Measurements from ENCODE around the gene MORN5.

DNA sequence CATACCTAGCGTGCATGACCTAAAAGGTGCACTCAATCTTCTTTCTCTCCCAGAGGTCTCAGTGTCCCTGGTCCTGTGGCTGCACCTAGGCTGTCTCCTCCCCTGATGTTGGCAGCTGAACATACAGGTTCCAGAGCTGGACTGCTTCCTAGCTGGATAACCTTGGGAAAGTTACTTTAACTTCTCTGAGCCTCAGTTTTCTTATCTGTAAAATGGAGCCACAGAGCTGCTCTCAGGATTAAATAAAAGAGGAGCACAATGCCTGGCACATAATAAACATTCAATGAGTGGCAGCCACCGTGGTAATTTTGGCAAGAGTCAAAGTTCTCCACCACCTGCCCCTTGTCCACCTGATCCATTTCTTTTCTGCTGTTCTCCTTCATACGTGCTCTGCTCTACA lies 14.0 kb downstream of the MORN5 start:
- no peak for TF ChIP-seq POLR2A (IDR thresholded peaks at IDR 0.05; ENCODE audit: extremely low read depth, insufficient read length)
- TF ChIP-seq, protein P1, sequence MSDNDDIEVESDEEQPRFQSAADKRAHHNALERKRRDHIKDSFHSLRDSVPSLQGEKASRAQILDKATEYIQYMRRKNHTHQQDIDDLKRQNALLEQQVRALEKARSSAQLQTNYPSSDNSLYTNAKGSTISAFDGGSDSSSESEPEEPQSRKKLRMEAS (IDR thresholded peaks at IDR 0.05; ENCODE audit: low read depth, low read length), result no peak
